Neural cell (in vitro differentiated cells): ENCODE data around the gene PAOX. TPM values are rescaled to one million over a fixed set of nuclear protein-coding genes. Genes with fewer than 3 reads are reported as not detected.
"Not testable (repeated sequence)": the region's sequence is repeated elsewhere in the genome, so short reads cannot be mapped to it uniquely, and the experiment has no call there.

Experiments
- H2AFZ ChIP-seq: fragments of 200-600, 300-800 bp; sonication (generic), shearing (Covaris generic); 2 replicates; pipeline ENCODE4 v1.6.0; 2014; ENCODE audit warnings: low read depth, mild to moderate bottlenecking, antibody characterized with exemption, low read length, moderate library complexity
- H3F3A ChIP-seq: fragments of 200-600 bp; shearing (Covaris generic); 2 replicates; pipeline ENCODE4 v1.6.1; 2016; ENCODE audit warnings: mild to moderate bottlenecking, moderate library complexity, mixed read lengths, antibody characterized with exemption, low read length; ENCODE audit not compliant: insufficient read depth, poor library complexity, severe bottlenecking
- H3K27ac ChIP-seq: fragments of 200-600, 300-800 bp; sonication (generic), shearing (Covaris generic); 2 replicates; pipeline ENCODE4 v1.5.1; 2014; ENCODE audit warnings: mild to moderate bottlenecking, low read length, moderate library complexity
- H3K27me3 ChIP-seq: fragments of 300-800, 200-600 bp; sonication (generic), shearing (Covaris generic); 2 replicates; pipeline ENCODE4 v1.6.0; 2014; ENCODE audit warnings: mild to moderate bottlenecking, low read depth, low read length, moderate library complexity; ENCODE audit not compliant: insufficient read depth
- H3K36me3 ChIP-seq: fragments of 300-800, 200-600 bp; sonication (generic), shearing (Covaris generic); 2 replicates; pipeline ENCODE4 v1.5.1; 2014; ENCODE audit warnings: mild to moderate bottlenecking, antibody characterized with exemption, low read length, moderate library complexity; ENCODE audit not compliant: insufficient read depth
- H3K4me2 ChIP-seq: fragments of 300-800, 200-600 bp; sonication (generic), shearing (Covaris generic); 2 replicates; pipeline ENCODE4 v1.6.0; 2014; ENCODE audit warnings: mild to moderate bottlenecking, low read length
- H3K4me3 ChIP-seq: fragments of 300-800, 200-600 bp; sonication (generic), shearing (Covaris generic); 2 replicates; pipeline ENCODE4 v1.5.1; 2014; ENCODE audit warnings: mild to moderate bottlenecking, low read length, moderate library complexity
- H3K79me2 ChIP-seq: fragments of 200-600 bp; shearing (Covaris generic); replicated peaks from 2 replicates; pipeline ENCODE4 v1.6.0; 2014; ENCODE audit warnings: mild to moderate bottlenecking, low read length, moderate library complexity; ENCODE audit not compliant: insufficient read depth
- H3K9ac ChIP-seq: fragments of 300-800, 200-600 bp; sonication (generic), shearing (Covaris generic); 2 replicates; pipeline ENCODE4 v1.6.1; 2016; ENCODE audit warnings: mild to moderate bottlenecking, low read length, mixed read lengths
- H3K9me2 ChIP-seq: fragments of 200-600 bp; shearing (Covaris generic); 2 replicates; pipeline ENCODE4 v1.6.1; 2016; ENCODE audit warnings: mild to moderate bottlenecking, low read length, mixed read lengths; ENCODE audit not compliant: insufficient read depth
- H3K9me3 ChIP-seq: fragments of 200-600, 300-800 bp; sonication (generic), shearing (Covaris generic); 2 replicates; pipeline ENCODE4 v1.6.1; 2016; ENCODE audit warnings: mild to moderate bottlenecking, mixed run types, low read length, moderate library complexity, mixed read lengths
- H4K20me1 ChIP-seq: fragments of 200-600 bp; shearing (Covaris generic); 2 replicates; pipeline ENCODE4 v1.6.1; 2016; ENCODE audit warnings: mild to moderate bottlenecking, mixed run types; ENCODE audit not compliant: insufficient read depth
- EP300 ChIP-seq: fragments of 450-650 bp; conservative IDR thresholded peaks from 2 replicates; pipeline ENCODE4 v1.6.1; 2014; ENCODE audit warnings: antibody characterized with exemption, mild to moderate bottlenecking, moderate library complexity; ENCODE audit not compliant: poor library complexity, severe bottlenecking
- EZH2 ChIP-seq: fragments of 200-600, 300-800 bp; shearing (Covaris generic), sonication (generic); IDR thresholded peaks from 2 replicates; pipeline ENCODE4 v1.6.1; 2014; ENCODE audit warnings: antibody characterized with exemption, low read length, borderline replicate concordance, mild to moderate bottlenecking; ENCODE audit not compliant: insufficient read depth, poor library complexity, severe bottlenecking
- MXI1 ChIP-seq: fragments of 450-650 bp; conservative IDR thresholded peaks from 2 replicates; pipeline ENCODE4 v1.6.1; 2014; ENCODE audit warnings: antibody characterized with exemption, mild to moderate bottlenecking; ENCODE audit not compliant: poor library complexity, severe bottlenecking
- POLR2AphosphoS5 ChIP-seq: IDR thresholded peaks from 2 replicates; pipeline ENCODE4 v1.6.1; 2012
- RAD21 ChIP-seq: fragments of 450-650 bp; conservative IDR thresholded peaks from 2 replicates; pipeline ENCODE4 v1.6.1; 2014; ENCODE audit warnings: antibody characterized with exemption, mild to moderate bottlenecking, moderate library complexity
- SMC3 ChIP-seq: fragments of 450-650 bp; conservative IDR thresholded peaks from 2 replicates; pipeline ENCODE4 v1.6.1; 2014; ENCODE audit warnings: antibody characterized with exemption, mild to moderate bottlenecking, moderate library complexity; ENCODE audit not compliant: poor library complexity
- TAF1 ChIP-seq: IDR thresholded peaks from 2 replicates; pipeline ENCODE4 v1.6.1; 2012; ENCODE audit warnings: low read depth
- polyA plus RNA-seq: library from polyadenylated mRNA; depleted of rRNA; stranded (reverse); fragments of >200 nt; gene quantifications from 2 replicates; pipeline ENCODE4 v1.2.3, GENCODE V29; 2014
- TF ChIP-seq, protein P1 (sequence below): fragments of 450-650 bp; IDR thresholded peaks from 2 replicates; pipeline ENCODE4 v1.5.1; 2014; ENCODE audit warnings: antibody characterized with exemption, mild to moderate bottlenecking, moderate library complexity; ENCODE audit not compliant: poor library complexity, severe bottlenecking
- TF ChIP-seq, protein P2 (sequence below): IDR thresholded peaks from 2 replicates; pipeline ENCODE4 v1.6.1; 2012; ENCODE audit warnings: borderline replicate concordance

The PAOX gene
- polyA plus RNA-seq, 1 donor from 2014 or later: 3.0 TPM

DNA sequence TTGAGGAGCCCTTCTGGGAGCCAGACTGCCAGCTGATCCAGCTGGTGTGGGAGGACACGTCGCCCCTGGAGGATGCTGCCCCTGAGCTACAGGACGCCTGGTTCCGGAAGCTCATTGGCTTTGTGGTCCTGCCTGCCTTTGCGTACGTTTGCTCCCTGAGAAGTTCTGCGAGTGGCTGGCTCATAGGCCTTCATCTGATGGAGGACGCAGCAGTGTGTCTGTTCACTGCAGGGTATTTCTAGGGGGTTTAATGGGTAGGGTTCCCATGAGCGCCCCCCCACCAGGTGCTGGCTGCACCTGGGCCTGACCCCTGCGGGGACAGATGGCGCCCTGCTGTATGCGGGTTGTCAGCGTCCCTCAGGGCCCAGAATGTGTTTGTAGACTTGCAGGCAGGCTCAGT is 5.0 kb downstream of the PAOX start:
- H3K36me3 ChIP-seq: no peaks in the 10 kb centered on the region
- no peak overlapping the region for H2AFZ ChIP-seq
- H3K4me2 ChIP-seq: no peak overlapping the region
- H3K27ac ChIP-seq: no peak overlapping the region
- no peaks in the 10 kb centered on the region for H4K20me1 ChIP-seq
- H3K27me3 ChIP-seq: no peaks in the 10 kb centered on the region
- TF ChIP-seq POLR2AphosphoS5 (no peak), MXI1 (no peak), SMC3 (no peak), RAD21 (no peak), TAF1 (no peak), EZH2 (no peak), EP300 (no peak)
- TF ChIP-seq, protein P1, sequence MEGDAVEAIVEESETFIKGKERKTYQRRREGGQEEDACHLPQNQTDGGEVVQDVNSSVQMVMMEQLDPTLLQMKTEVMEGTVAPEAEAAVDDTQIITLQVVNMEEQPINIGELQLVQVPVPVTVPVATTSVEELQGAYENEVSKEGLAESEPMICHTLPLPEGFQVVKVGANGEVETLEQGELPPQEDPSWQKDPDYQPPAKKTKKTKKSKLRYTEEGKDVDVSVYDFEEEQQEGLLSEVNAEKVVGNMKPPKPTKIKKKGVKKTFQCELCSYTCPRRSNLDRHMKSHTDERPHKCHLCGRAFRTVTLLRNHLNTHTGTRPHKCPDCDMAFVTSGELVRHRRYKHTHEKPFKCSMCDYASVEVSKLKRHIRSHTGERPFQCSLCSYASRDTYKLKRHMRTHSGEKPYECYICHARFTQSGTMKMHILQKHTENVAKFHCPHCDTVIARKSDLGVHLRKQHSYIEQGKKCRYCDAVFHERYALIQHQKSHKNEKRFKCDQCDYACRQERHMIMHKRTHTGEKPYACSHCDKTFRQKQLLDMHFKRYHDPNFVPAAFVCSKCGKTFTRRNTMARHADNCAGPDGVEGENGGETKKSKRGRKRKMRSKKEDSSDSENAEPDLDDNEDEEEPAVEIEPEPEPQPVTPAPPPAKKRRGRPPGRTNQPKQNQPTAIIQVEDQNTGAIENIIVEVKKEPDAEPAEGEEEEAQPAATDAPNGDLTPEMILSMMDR: no peak
- TF ChIP-seq, protein P2, sequence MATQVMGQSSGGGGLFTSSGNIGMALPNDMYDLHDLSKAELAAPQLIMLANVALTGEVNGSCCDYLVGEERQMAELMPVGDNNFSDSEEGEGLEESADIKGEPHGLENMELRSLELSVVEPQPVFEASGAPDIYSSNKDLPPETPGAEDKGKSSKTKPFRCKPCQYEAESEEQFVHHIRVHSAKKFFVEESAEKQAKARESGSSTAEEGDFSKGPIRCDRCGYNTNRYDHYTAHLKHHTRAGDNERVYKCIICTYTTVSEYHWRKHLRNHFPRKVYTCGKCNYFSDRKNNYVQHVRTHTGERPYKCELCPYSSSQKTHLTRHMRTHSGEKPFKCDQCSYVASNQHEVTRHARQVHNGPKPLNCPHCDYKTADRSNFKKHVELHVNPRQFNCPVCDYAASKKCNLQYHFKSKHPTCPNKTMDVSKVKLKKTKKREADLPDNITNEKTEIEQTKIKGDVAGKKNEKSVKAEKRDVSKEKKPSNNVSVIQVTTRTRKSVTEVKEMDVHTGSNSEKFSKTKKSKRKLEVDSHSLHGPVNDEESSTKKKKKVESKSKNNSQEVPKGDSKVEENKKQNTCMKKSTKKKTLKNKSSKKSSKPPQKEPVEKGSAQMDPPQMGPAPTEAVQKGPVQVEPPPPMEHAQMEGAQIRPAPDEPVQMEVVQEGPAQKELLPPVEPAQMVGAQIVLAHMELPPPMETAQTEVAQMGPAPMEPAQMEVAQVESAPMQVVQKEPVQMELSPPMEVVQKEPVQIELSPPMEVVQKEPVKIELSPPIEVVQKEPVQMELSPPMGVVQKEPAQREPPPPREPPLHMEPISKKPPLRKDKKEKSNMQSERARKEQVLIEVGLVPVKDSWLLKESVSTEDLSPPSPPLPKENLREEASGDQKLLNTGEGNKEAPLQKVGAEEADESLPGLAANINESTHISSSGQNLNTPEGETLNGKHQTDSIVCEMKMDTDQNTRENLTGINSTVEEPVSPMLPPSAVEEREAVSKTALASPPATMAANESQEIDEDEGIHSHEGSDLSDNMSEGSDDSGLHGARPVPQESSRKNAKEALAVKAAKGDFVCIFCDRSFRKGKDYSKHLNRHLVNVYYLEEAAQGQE: no peak
- H3K9me2 ChIP-seq: no peaks in the 10 kb centered on the region
- no peaks in the 10 kb centered on the region for H3K9me3 ChIP-seq
- no peak overlapping the region for H3K4me3 ChIP-seq
- H3K9ac ChIP-seq: no peak overlapping the region
- H3K79me2 ChIP-seq: no peaks in the 10 kb centered on the region
- H3F3A ChIP-seq: no peaks in the 10 kb centered on the region

DNA sequence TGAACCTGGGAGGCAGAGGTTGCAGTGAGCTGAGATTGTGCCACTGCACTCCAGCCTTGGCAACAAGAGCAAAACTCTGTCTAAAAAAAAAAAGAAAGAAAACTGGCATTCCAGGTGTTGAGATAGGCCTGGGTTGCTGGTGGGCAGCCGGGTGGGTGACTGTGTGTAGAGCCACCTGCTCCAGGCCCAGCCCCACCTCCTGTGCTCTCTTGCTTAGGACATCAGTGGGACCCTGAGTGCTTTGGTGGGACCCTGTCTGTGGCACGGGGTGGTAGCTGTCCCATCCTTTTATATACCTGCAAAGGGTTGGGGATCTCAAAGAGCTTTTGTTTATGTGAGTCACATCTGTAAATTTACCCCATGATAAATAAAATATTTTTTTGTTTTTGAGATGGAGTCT is 6.2 kb downstream of the PAOX start:
- H3K4me2 ChIP-seq: no peak overlapping the region
- no peak overlapping the region for H3K27ac ChIP-seq
- H3F3A ChIP-seq: no peaks in the 10 kb centered on the region
- no peaks in the 10 kb centered on the region for H3K36me3 ChIP-seq
- H3K27me3 ChIP-seq: no peaks in the 10 kb centered on the region
- no peak overlapping the region for H2AFZ ChIP-seq
- no peak overlapping the region for H3K4me3 ChIP-seq
- no peak overlapping the region for H3K9ac ChIP-seq
- no peaks in the 10 kb centered on the region for H4K20me1 ChIP-seq
- TF ChIP-seq, protein P2: no peak
- TF ChIP-seq TAF1 (no peak), EZH2 (no peak)
- TF ChIP-seq, protein P1: no peak
- H3K79me2 ChIP-seq: no peaks in the 10 kb centered on the region
- H3K9me2 ChIP-seq: no peaks in the 10 kb centered on the region
- H3K9me3 ChIP-seq: no peaks in the 10 kb centered on the region

DNA sequence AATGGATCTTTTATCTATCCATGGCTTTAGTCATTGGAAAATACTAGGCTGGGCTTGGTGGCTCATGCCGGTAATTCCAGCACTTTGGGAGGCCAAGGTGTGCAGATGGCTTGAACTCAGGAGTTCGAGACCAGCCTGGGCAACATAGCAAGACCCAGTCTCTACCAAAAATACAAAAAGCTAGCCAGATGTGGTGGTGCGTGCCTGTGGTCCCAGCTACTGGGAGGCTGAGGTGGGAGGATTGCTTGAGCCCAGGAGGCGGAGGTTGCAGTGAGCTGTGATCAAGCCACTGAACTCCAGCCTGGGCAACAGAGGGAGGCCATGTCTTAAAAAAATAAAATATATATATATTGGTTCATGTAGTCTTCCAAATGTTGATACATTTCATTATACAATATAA is 7.9 kb downstream of the PAOX start:
- H3K4me2 ChIP-seq, H3K9me2 ChIP-seq, H3F3A ChIP-seq, H3K27ac ChIP-seq, H3K9ac ChIP-seq, H3K36me3 ChIP-seq, H3K9me3 ChIP-seq, H3K4me3 ChIP-seq, H2AFZ ChIP-seq, H3K79me2 ChIP-seq, H4K20me1 ChIP-seq, H3K27me3 ChIP-seq: not testable (repeated sequence)
